Measurements from ENCODE around the gene CEP20. TPM values are rescaled to one million over a fixed set of nuclear protein-coding genes. Genes with fewer than 3 reads are reported as not detected.

CEP20 gene
- total and polyA plus RNA-seq, 10 of the 15 experiments (the other 5 are each of a cell fraction or from before 2014, with no cell fraction given), result 33.4 to 57.8 (median 52.6) TPM

- DNase-seq (ENCODE audit: low read depth, low spot score), result no peak
- no peak for FAIRE-seq
- ATAC-seq, result no peak
Measured at GRCh38 chr16:15843635-15844279, 44.6 kb downstream of the CEP20 start.

More at GRCh38 chr16:15843635-15844279, 44.6 kb downstream of the CEP20 start:
- Histone ChIP-seq H3K79me2 (ENCODE audit: control insufficient read depth, insufficient read depth, low read length) (no peaks in the 10 kb centered on the region), H3K27ac (ENCODE audit: control insufficient read depth, insufficient read depth) (no peak overlapping the region), H3K27me3 (replicated peaks in 1 of 2; ENCODE audit: control insufficient read depth in 2 of 2, insufficient read depth in 2 of 2, low read length in 1 of 2) (no peaks in the 10 kb centered on the region), H3K4me1 (ENCODE audit: control insufficient read depth, insufficient read depth, low read length) (no peaks in the 10 kb centered on the region), H3K9ac (ENCODE audit: control insufficient read depth, insufficient read depth, low read length) (no peak overlapping the region), H3K4me2 (ENCODE audit: control insufficient read depth, insufficient read depth) (no peak overlapping the region), H4K20me1 (ENCODE audit: control insufficient read depth, insufficient read depth) (no peaks in the 10 kb centered on the region), H3K9me3 (replicated peaks; ENCODE audit: control insufficient read depth, insufficient read depth, low read length) (no peaks in the 10 kb centered on the region), H2AFZ (ENCODE audit: control insufficient read depth, low read depth, low read length) (no peak overlapping the region), H3K36me3 (ENCODE audit: control insufficient read depth in 2 of 2, insufficient read depth in 2 of 2, low read length in 1 of 2) (no peaks in the 10 kb centered on the region), H3K4me3 (no peak overlapping the region)
- CTCF ChIA-PET, result interaction anchor here (0.9 to 1.2 kb wide), 3 partner anchors 21 to 88 kb away, joined by 3 to 5 read pairs (median 3); no protein-coding TSS in a partner anchor
- 79% methylated on average over 10 of the region's 10 CpGs for WGBS (ENCODE audit: insufficient coverage, insufficient replicate concordance, low lambda C conversion rate, missing lambda C conversion rate)
- TF ChIP-seq MEF2B (IDR thresholded peaks at IDR 0.05; ENCODE audit: partially characterized antibody, poor library complexity, severe bottlenecking) (no peak), ELK1 (IDR thresholded peaks at IDR 0.05; ENCODE audit: low read depth, low read length) (no peak), DPF2 (IDR thresholded peaks at IDR 0.05) (no peak), JUND (IDR thresholded peaks at IDR 0.05; ENCODE audit: low read depth, low read length) (no peak), BCLAF1 (IDR thresholded peaks at IDR 0.05) (no peak), REST (IDR thresholded peaks at IDR 0.05; ENCODE audit: low read depth, low read length) (no peak), SRF (IDR thresholded peaks at IDR 0.05; ENCODE audit: low read depth in 2 of 2, low read length in 2 of 2) (no peak)
- SMC1A ChIA-PET (ENCODE audit: uncharacterized antibody, unreplicated experiment), result interaction anchor here (0.6 to 0.8 kb wide), 2 partner anchors 10 to 12 kb away, joined by 3 read pairs; no protein-coding TSS in a partner anchor
- no TSS peak for BruUV-seq (replicated peaks)
- POLR2A ChIA-PET, result no interaction called here
- in situ Hi-C loops (cut with MboI), result no loop called here
- intact Hi-C loops (cut with micrococcal nuclease; ENCODE audit: unreplicated experiment), result no loop called here
- RAD21 ChIA-PET (ENCODE audit: unreplicated experiment), result no interaction called here
